DMS 273 treated with DMSO at 0.1 percent for 48 hours (cell line): ENCODE measurements around the gene TBC1D4.
A peak's percentile ranks its signal among the peaks of the same experiment; 100 is the strongest.

Experiments used
- DNase-seq: peaks from one replicate; lab custom pipeline; 2025; lab: John Stamatoyannopoulos, UW

Gene TBC1D4

GRCh38 chr13:75418186-75418843 is 63.7 kb downstream of the TBC1D4 start:
- no peak for DNase-seq

GRCh38 chr13:75417656-75418055 is 64.3 kb downstream of the TBC1D4 start:
- no peak for DNase-seq

GRCh38 chr13:75417012-75417384 is 65.0 kb downstream of the TBC1D4 start:
- DNase-seq, result no peak

- DNase-seq, result no peak
Observed at GRCh38 chr13:75416327-75417011, 65.5 kb downstream of the TBC1D4 start.

- DNase-seq, result no peak
Observed at GRCh38 chr13:75415694-75416093, 66.3 kb downstream of the TBC1D4 start.

- DNase-seq, result no peak
Observed at GRCh38 chr13:75415171-75415570, 66.8 kb downstream of the TBC1D4 start.

- no peak for DNase-seq
Observed at GRCh38 chr13:75414036-75414827, 67.7 kb downstream of the TBC1D4 start.

- DNase-seq, result no peak
Observed at GRCh38 chr13:75411924-75412537, 69.9 kb downstream of the TBC1D4 start.

GRCh38 chr13:75410207-75410606 is 71.8 kb downstream of the TBC1D4 start:
- no peak for DNase-seq

- DNase-seq, result no peak
Observed at GRCh38 chr13:75407998-75408397, 74.0 kb downstream of the TBC1D4 start.

GRCh38 chr13:75407473-75407872 is 74.5 kb downstream of the TBC1D4 start:
- no peak for DNase-seq

GRCh38 chr13:75405976-75406703 is 75.8 kb downstream of the TBC1D4 start:
- DNase-seq, result no peak

GRCh38 chr13:75404726-75405125 is 77.2 kb downstream of the TBC1D4 start:
- DNase-seq, result peak; percentile 6

- no peak for DNase-seq
Observed at GRCh38 chr13:75402787-75403186, 79.2 kb downstream of the TBC1D4 start.

GRCh38 chr13:75400775-75401174 is 81.2 kb downstream of the TBC1D4 start:
- no peak for DNase-seq

GRCh38 chr13:75399879-75400217 is 82.1 kb downstream of the TBC1D4 start:
- no peak for DNase-seq

GRCh38 chr13:75399168-75399878 is 82.6 kb downstream of the TBC1D4 start:
- no peak for DNase-seq

GRCh38 chr13:75398072-75398471 is 83.9 kb downstream of the TBC1D4 start:
- DNase-seq, result no peak

GRCh38 chr13:75395901-75396300 is 86.1 kb downstream of the TBC1D4 start:
- DNase-seq, result no peak

- DNase-seq, result no peak
Observed at GRCh38 chr13:75395066-75395465, 86.9 kb downstream of the TBC1D4 start.

- DNase-seq, result no peak
Observed at GRCh38 chr13:75393839-75394520, 88.0 kb downstream of the TBC1D4 start.
